DMS153 treated with DMSO at 0.1 percent for 48 hours (cell line): ENCODE measurements around the gene KIFBP.
"Not testable (repeated sequence)": the region's sequence is repeated elsewhere in the genome, so short reads cannot be mapped to it uniquely, and the experiment has no call there.

Source experiments
- DNase-seq: peaks from one replicate; lab custom pipeline; 2025; ENCODE audit not compliant: unreplicated experiment; lab: John Stamatoyannopoulos, UW

Gene KIFBP, protein sequence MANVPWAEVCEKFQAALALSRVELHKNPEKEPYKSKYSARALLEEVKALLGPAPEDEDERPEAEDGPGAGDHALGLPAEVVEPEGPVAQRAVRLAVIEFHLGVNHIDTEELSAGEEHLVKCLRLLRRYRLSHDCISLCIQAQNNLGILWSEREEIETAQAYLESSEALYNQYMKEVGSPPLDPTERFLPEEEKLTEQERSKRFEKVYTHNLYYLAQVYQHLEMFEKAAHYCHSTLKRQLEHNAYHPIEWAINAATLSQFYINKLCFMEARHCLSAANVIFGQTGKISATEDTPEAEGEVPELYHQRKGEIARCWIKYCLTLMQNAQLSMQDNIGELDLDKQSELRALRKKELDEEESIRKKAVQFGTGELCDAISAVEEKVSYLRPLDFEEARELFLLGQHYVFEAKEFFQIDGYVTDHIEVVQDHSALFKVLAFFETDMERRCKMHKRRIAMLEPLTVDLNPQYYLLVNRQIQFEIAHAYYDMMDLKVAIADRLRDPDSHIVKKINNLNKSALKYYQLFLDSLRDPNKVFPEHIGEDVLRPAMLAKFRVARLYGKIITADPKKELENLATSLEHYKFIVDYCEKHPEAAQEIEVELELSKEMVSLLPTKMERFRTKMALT

DNA sequence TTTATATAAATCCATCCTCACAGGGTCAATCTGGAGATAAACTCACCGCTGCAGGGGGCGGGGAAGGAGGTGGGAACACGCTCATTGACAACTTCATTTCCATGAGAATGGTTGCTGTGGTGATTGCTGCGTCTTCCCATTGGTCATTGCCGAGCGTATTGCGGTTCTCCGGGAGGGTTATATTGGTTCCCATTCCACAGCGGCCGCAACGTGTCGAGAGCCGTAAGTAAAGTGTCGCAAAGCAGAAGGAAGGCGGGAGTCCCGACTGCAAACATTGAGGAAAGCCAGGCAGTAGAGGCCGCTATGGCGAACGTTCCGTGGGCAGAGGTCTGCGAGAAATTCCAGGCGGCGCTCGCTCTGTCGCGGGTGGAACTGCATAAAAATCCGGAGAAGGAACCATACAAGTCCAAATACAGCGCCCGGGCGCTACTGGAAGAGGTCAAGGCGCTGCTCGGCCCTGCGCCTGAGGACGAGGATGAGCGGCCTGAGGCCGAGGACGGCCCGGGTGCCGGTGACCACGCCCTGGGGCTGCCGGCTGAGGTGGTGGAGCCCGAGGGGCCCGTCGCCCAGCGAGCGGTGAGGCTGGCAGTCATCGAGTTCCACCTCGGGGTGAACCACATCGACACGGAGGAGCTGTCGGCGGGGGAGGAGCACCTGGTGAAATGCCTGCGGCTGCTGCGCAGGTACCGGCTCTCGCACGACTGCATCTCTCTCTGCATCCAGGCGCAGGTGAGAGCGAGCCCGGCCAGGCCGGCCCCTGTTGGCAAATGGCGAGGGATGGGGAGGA, at the start of gene KIFBP:
TSS of gene KIFBP (plus strand) at position 274 of the 787 bp plus-strand sequence. CDS start at position 304, 30 bp downstream.
- peak; percentile 92 for DNase-seq

DNA sequence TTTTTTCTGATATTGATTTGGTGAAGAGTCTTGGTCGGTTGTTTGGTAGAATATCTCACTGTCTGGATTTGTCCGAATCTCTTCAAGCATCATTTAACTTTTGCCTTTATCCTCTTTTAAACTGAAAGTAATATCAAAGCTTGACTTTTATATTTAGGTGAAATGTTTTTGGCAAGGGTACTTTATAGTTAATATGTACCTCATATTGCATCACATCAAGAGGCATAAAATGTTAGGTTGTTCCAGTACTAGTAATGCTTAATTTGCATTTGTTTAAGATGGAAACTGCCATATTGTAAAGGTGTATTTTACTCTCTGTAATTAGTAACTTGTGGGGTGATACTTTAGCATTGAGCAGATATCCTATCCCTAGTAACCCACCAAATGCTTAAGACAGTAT, 49.7 kb upstream of the KIFBP start:
- DNase-seq = no peak

DNA sequence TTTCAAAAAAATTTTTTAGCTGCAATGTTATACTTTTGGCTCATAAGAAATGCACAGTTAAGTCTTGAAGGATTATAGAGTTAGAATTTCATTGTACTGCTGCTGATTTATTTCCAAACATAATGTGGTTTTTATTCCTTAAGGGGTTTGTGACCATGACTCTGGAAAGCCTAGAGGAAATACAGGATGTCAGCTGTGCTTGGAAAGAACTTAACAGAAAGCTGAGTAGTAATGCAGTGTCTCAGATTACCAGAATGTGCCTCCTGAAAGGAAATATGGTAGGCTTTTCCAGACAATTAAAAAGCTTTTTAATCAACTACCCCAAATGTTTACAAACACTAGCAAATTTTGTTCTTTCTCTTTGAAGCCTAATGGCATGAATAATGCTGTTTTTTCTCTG, 47.7 kb upstream of the KIFBP start:
- not testable (repeated sequence) for DNase-seq

DNA sequence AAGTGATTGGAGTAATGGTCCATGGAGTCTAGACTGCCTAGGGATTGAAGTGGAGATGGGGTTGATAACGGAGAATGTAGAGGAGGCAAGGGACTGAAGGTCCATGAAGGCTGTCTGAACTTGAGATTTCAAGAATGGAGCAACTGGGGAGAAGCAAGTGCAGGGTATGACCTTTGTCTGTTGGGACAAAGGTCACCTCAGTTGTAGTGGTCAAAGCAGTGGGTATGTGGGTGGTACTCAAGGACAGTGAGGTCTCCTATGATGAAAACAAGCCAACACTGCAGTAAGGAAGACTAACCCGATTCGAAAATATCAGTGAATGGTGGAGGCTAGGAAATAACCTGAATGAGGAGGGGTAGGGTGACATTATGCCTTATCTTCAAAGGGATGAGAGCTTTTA, 38.0 kb upstream of the KIFBP start:
- no peak for DNase-seq

DNA sequence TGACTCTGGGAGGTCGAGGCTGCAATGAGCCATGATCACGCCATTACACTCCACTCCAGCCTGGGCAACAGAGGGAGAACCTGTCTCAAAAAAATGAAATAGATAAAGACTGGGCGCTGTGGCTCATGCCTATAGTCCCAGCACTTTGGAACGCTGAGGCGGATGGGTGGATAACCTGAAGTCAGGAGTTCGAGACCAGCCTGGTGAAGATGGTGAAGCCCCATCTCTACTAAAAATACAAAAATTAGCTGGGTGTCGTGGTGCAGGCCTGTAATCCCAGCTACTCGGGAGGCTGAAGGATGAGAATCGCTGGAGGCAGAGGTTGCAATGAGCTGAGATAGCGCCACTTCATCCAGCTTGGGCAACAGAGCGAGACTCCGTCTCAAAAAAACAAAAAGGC, 33.7 kb upstream of the KIFBP start:
- no peak for DNase-seq

DNA sequence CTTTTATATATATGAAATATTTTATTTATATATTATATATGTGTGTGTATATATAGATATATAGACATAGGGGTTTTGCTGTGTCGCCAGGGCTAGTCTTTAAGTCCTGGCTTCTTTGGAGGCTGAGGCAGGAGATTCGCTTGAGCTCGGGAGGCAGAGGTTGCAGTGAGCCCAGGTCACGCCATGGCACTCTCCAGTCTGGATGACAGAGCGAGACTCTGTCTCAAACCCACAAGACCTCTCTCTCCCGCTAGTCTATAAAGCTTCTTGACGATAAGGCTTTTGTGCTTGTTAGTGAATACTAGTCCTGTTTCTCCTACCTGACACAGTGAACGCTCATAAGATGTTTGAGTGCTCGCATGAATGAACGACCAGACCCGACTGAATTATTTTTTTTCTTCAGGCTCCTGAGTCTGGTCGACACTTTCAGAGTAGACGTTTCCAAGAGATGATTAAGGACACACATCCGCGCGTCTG, 33.2 kb upstream of the KIFBP start:
- DNase-seq = no peak

DNA sequence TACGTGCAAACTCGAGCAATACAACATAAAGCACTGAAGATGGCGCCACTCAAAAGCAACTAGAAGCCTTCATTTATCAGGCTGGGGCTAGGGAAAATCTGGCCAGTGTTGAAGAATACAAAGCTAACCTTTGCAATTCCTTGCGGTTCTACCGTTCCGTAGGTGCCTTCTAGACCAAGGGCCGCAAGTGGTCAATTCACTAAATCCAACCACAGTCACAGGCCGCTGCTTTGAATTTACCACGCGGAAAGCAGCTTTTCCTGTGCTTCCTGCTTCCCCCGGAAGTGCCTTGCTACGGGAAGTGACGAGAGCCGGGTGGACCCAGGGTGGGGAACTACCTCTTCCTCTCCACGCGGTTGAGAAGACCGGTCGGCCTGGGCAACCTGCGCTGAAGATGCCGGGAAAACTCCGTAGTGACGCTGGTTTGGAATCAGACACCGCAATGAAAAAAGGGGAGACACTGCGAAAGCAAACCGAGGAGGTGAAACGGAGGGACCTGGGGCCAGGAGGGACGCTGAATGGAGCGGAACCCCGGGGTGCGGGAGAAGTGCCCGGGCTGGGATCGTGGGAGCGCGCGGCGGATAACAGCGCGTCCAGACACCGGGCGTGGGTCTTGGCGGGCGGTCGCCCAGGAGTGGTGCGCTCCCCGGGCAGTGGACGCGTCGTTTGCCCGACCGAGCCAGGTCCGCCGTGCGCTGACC, 32.6 kb upstream of the KIFBP start, which contains the start of gene DDX21:
TSS of gene DDX21 (plus strand) at position 339 of the 701 bp plus-strand sequence. CDS start at position 395, 56 bp downstream.
- peak; percentile 92 for DNase-seq

DNA sequence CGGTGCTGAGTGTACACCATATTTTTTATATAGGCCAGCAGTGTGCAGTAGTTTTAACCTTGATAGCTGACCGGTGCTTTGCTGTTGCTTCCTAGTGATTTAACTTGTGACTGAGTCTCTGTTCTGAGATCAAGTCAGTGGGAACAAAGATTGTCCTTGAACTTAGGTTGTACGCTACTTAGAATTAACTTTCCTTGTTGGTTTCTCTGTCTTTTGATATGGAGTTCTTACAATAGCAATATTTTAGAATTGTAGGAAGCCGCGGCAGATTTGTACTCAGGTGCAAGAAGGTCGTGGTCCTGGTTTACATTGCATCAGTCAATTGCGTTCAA, 31.4 kb upstream of the KIFBP start:
- no peak for DNase-seq

DNA sequence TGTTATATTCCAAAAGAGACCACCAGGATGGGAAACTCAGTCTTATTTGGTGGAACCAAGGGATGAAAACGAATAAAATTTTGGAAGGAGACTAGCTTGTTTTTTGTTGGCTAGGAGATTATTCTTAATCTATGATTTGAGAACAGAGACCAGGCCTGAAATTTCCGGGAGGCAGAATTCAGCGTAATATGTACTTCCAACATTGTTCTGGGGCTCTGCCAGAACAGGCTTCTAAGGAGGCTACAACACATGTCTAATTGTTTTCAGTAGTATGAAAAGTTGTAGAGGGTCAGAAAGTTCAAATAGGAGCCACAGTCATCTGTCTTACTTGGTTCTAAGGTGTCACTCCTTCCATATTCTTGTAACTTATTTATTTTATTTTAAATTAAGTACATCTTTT, 30.9 kb upstream of the KIFBP start:
- DNase-seq = no peak

DNA sequence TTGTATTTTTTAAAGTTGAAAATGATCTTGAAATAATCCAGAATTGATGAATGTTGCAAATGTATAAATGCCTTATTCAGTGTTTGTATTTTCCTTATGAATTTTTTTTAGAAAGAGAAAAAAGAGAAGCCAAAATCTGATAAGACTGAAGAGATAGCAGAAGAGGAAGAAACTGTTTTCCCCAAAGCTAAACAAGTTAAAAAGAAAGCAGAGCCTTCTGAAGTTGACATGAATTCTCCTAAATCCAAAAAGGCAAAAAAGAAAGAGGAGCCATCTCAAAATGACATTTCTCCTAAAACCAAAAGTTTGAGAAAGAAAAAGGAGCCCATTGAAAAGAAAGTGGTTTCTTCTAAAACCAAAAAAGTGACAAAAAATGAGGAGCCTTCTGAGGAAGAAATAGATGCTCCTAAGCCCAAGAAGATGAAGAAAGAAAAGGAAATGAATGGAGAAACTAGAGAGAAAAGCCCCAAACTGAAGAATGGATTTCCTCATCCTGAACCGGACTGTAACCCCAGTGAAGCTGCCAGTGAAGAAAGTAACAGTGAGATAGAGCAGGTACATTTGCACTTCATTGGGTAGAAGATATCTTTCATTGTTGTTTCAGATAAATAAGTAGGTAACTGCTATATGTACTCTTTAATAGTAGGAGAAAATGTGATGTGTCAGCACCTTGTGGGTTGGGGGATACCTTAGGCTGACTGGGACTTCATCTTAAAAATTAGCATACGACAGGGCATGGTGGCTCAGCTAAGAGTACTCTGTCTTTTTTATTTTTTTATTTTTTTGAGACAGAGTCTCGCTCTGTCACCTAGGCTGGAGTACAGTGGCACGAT, 28.7 kb upstream of the KIFBP start:
- DNase-seq = no peak

DNA sequence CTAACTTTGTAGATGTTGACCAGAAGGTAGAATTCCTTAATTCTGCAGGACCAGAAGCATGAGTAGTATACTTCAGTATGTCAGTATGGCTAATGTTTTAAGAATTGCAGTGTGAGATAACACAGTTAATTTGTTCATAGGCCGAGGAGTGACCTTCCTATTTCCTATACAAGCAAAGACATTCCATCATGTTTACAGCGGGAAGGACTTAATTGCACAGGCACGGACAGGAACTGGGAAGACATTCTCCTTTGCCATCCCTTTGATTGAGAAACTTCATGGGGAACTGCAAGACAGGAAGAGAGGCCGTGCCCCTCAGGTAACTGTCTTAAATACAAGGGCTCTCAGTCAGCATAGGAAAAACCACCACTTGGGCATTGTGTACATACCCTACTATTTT, 25.5 kb upstream of the KIFBP start:
- no peak for DNase-seq

DNA sequence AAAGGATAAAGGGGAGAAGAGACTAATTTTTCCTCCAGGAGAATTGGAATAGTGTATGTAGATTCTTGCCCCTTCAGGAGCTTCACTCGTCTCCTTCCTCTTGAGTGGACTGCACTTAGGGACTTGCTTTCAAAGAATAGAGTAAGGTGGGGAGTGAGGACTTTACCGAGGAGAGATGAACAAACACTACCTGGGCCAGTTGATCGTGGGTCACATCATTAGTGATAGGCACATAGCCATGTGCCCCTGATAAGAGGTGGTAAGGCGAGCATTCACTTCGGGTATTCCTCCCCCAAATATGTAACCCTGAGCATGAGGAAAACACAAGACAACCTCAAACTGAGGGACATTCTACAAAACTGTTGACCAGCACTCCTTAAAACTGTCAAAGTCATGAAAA, 14.6 kb upstream of the KIFBP start:
- no peak for DNase-seq

DNA sequence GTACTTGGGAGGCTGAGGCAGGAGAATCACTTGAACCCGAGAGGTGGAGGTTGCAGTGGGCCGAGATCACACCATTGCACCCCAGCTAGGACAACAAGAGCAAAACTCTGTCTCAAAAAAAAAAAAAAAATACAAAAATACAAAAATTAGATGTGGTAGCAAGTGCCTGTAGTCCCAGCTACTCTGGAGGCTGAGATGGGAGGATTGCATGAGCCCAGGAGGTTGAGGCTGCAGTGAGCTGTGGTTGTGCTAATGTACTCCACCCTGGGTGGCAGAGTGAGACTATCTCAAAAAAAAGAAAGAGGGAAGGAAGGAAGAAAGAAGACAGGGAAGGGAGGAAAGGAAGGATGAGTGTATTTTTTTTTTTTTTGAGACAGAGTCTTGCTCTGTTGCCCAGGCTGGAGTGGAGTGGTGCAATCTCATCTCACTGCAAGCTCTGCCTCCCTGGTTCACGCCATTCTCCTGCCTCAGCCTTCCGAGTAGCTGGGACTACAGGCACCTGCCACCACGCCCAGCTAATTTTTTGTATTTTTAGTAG, 12.6 kb upstream of the KIFBP start:
- DNase-seq = not testable (repeated sequence)

DNA sequence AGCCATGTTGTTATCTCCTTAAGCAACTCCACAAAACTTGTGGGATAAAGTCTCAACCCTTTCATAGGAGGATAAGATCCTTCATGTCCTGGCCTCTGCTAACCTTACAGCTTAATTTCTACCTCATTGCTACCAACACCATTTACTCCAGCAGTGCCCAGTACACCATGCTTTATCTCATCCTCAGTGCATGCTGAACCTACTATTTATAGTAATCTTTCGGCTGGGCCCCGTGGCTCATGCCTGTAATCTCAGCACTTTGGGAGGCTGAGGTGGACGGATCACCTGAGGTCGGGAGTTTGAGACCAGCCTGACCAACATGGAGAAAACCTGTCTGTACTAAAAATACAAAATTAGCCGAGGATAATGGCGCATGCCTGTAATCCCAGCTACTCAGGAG, 8.9 kb upstream of the KIFBP start:
- DNase-seq = not testable (repeated sequence)

DNA sequence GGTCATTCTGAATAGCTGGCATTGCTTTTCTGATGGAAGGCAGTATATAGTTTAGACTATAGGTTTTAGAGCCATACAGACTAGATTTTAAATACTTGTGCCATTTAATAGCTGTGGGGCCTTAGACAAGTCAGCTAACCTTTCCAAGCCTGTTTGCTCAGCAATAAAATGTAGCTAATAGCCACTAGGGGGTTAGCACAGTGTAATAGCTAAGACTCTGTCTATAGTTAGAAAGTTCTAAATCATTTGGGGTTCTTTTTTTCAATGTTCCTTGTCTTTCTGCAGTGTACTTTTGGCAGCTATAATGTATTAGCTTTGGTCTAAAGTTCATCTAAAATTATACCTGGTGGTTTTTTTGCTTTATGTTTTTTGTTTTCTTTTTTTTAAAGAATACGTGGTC, 7.5 kb upstream of the KIFBP start:
- no peak for DNase-seq

DNA sequence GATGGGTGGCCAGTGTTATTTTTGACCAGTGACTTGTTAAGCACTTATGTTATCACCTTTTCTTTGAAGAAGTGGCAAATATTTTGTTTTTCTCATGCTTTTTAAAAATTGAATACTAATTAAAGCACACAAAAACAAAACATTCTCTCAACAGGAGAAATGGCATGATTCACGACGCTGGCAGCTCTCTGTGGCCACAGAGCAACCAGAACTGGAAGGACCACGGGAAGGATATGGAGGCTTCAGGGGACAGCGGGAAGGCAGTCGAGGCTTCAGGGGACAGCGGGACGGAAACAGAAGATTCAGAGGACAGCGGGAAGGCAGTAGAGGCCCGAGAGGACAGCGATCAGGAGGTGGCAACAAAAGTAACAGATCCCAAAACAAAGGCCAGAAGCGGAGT, 6.2 kb upstream of the KIFBP start:
- DNase-seq = no peak

DNA sequence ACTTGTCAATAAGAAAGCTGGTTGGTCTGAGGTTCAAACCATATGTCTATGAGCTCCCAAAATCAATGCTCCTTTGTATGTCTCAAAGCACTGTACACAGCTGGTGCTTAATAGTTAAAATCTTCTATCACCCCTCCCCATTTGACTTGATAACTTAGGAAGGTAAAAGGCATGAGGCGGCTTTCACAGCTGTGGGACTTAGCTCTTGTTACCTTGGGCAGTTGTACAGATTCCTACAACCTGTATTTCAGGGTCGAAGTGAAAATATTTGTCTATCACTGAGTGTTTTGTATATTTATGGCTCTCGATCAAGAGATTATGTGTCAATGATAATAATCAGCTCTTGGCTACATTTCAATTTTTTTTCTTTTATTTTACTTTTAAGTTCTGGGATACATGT, 992 bp upstream of the KIFBP start:
- no peak for DNase-seq

DNA sequence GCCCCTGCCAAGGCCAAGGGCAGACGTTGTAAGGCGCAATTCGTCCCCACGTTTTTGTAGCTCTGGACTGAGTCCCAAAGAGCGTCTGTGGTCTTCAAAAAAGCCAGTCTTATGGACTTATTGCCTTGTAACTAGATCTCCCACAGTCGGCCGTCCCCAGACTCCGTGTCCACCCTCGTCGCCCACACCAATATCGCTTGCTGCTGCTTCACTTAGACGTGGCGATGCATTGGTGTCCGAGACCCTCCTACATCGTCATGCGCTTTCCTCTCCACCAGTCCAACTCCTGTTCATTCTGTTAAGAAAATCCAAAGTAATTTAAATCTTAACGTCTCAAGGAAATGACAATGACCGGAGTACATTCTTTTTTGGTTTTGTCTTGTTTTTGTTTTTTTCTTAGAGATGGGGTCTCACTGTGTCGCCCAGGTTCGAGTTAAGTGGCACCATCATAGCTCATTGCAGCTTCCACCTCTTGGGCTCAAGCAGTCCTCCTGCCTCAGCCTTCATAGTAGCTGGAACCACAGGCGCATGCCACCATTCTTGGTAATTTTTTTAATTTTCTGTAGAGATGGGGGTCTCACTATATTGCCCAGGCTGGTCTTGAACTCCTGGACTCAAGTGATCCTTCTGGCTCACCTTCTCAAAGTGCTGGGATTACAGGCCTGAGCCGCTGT, 851 bp downstream of the KIFBP start:
- no peak for DNase-seq

DNA sequence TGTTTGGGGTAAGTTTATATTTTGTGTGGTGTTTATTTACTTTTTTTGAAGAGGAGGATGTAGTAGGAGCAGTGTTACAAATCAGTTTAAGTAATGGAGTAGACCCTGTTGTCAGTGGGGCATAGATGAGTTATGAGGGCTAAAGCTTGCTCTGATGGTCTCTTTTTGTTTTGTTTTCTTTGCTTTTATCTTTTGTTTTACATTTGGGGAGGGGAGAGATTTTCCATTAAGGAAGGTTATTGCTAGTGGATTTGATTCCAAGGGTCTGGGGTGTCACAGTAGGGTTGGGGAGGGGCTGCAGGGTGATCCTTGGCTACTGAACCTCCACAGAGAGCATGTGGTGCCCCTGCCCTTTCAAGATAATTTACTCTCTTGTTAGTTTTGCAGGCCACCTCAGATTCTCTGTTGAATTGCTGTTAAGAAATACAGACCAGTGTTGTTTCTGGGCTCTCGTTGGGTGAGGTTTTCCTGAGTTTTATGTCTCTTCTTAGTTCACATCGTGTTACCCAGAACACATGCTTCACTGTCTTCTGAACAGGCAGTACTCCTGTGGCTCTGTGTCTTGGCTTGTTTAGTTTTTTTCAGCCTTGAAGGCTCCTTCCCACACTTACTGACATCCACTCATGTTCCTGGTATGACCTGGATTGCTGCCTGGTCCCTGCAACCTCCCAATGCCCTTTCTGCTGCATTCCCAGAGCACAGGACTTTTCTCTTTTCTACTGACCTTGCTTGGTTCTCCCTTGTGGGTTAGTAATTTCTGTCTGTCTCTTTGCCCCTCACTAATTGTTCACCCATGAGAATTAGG, 4.2 kb downstream of the KIFBP start:
- DNase-seq = no peak
